ENCODE measurements around the gene EVA1A. TPM values are rescaled to one million over a fixed set of nuclear protein-coding genes. Genes with fewer than 3 reads are reported as not detected.

The EVA1A gene
- total RNA-seq, 1 experiment from 2014 or later = 0.68 TPM

GRCh38 chr2:75459565-75460310, 101.0 kb downstream of the EVA1A start:
- no peak for TF ChIP-seq CTCF (conservative IDR thresholded peaks at IDR 0.05)
- Histone ChIP-seq H2BK120ac (ENCODE audit: low read depth, low read length, poor library complexity, severe bottlenecking) (no peak overlapping the region), H3K4ac (ENCODE audit: low read depth, low read length) (no peak overlapping the region), H2AK5ac (ENCODE audit: insufficient read length, low read length) (no peak overlapping the region), H3K23ac (ENCODE audit: insufficient read length, low read depth, low read length) (no peak overlapping the region), H4K20me1 (ENCODE audit: control insufficient read depth, insufficient read depth, insufficient read length) (no peaks in the 10 kb centered on the region), H3K9ac (ENCODE audit: extremely low read depth, insufficient read length, low read length) (no peak overlapping the region), H2BK20ac (ENCODE audit: low read depth, low read length, poor library complexity, severe bottlenecking) (no peak overlapping the region), H3K27me3 (ENCODE audit: insufficient read depth, low read length) (no peaks in the 10 kb centered on the region), H3K4me1 (ENCODE audit: insufficient read depth, low read length) (no peaks in the 10 kb centered on the region; the same call in 1 of the 2 replicates), H3K23me2 (ENCODE audit: insufficient read length, low read depth, low read length, poor library complexity, severe bottlenecking) (no peaks in the 10 kb centered on the region), H2AFZ (ENCODE audit: low read length) (no peak overlapping the region), H3K18ac (ENCODE audit: insufficient read length, low read depth, low read length) (no peak overlapping the region), H3K9me3 (ENCODE audit: control insufficient read depth, low read depth, low read length) (no peaks in the 10 kb centered on the region), H4K91ac (ENCODE audit: insufficient read length, low read depth, low read length) (no peak overlapping the region), H3K4me2 (ENCODE audit: insufficient read depth, insufficient read length, low read length) (no peak overlapping the region), H2BK15ac (ENCODE audit: low read depth, low read length) (no peak overlapping the region), H3K56ac (ENCODE audit: insufficient read length, low read depth, low read length) (no peak overlapping the region), H4K5ac (ENCODE audit: insufficient read length, low read depth, low read length) (no peak overlapping the region), H3T11ph (ENCODE audit: low read length) (no peak overlapping the region), H3K14ac (ENCODE audit: insufficient read depth, low read length) (no peak overlapping the region), H3K79me1 (ENCODE audit: insufficient read depth, low read depth, low read length, poor library complexity, severe bottlenecking) (no peaks in the 10 kb centered on the region), H4K8ac (replicated peaks; ENCODE audit: insufficient read length, low read depth, low read length) (no peak overlapping the region), H3K27ac (ENCODE audit: insufficient read length, low read depth, low read length) (no peak overlapping the region), H3K79me2 (ENCODE audit: insufficient read depth, low read length) (no peaks in the 10 kb centered on the region), H2BK5ac (ENCODE audit: insufficient read length, low read length) (no peak overlapping the region), H2BK12ac (ENCODE audit: insufficient read length, low read depth, low read length) (no peak overlapping the region)
- H3K36me3 Mint-ChIP-seq (ENCODE audit: insufficient read depth in 1 of 3, low read depth in 3 of 3) = peaks cover 0 to 4% (median 1%) of the 10 kb centered on the region in 3 experiments; a peak in 2 of 7 replicates
- no peak for DNase-seq
- H3K4me1 Mint-ChIP-seq = peaks cover 17 to 24% of the 10 kb centered on the region in 2 experiments
- no peak overlapping the region for H3K4me3 Mint-ChIP-seq
- H3K9me3 Mint-ChIP-seq = peaks cover 4% of the 10 kb centered on the region in 2 experiments; a peak in 3 of 5 replicates
- WGBS (ENCODE audit: extremely low coverage, insufficient read length, low lambda C conversion rate) = no CpG with 5 or more reads among the region's 14 CpGs
- no peak overlapping the region for H3K27ac Mint-ChIP-seq
- H3K27me3 Mint-ChIP-seq (ENCODE audit: low read depth) = no peaks in the 10 kb centered on the region

Data from H9 (cell line).